NCI-H460 (cell line): ENCODE results near the gene FAM3A. TPM values are rescaled to one million over a fixed set of nuclear protein-coding genes. Genes with fewer than 3 reads are reported as not detected.
"Not testable (repeated sequence)": the region's sequence is repeated elsewhere in the genome, so short reads cannot be mapped to it uniquely, and the experiment has no call there.

ENCODE experiments used
- DNase-seq: peaks from one replicate; pipeline ENCODE4 v3.0.0-alpha.2; 2016; ENCODE audit warnings: low read depth; ENCODE audit errors: extremely low read depth
- polyA plus RNA-seq: library from polyadenylated mRNA; depleted of rRNA; stranded (reverse); fragments of >200 nt; gene quantifications from 2 replicates; pipeline ENCODE4 v1.2.3, GENCODE V29; 2014; cell fraction: nucleus; rRNA removed
- total RNA-seq: library from RNA; depleted of rRNA; stranded (reverse); fragments of >200 nt; shearing (Covaris generic); gene quantifications from 2 replicates; pipeline ENCODE4 v1.2.3, GENCODE V29; 2014; rRNA removed

Gene FAM3A
- total RNA-seq = 42.1 and 44.3 TPM in 2 replicates
- polyA plus RNA-seq = 86.2 and 101 TPM in 2 replicates

GRCh38 chrX:154515966-154516655, at the start of gene FAM3A:
FAM3A (minus strand) TSS chrX:154516232; CDS start chrX:154515772, 460 bp downstream.
- DNase-seq = peak; percentile 85

GRCh38 chrX:154562295-154562694, 46.3 kb upstream of the FAM3A start:
- not testable (repeated sequence) for DNase-seq

GRCh38 chrX:154560326-154560725, 44.3 kb upstream of the FAM3A start:
- DNase-seq = not testable (repeated sequence)

- DNase-seq = not testable (repeated sequence)
Observed at GRCh38 chrX:154558896-154559295, 42.9 kb upstream of the FAM3A start.

GRCh38 chrX:154558060-154558690, 42.1 kb upstream of the FAM3A start:
- not testable (repeated sequence) for DNase-seq

- DNase-seq = not testable (repeated sequence)
Observed at GRCh38 chrX:154552112-154552806, 36.2 kb upstream of the FAM3A start.

GRCh38 chrX:154549766-154550165, 33.7 kb upstream of the FAM3A start:
- DNase-seq = no peak

- no peak for DNase-seq
Observed at GRCh38 chrX:154548028-154548316, 31.9 kb upstream of the FAM3A start.

GRCh38 chrX:154547245-154548027, 31.4 kb upstream of the FAM3A start, which contains the start of gene IKBKG:
IKBKG (plus strand) TSS chrX:154547620; CDS start chrX:154552003, 4,383 bp downstream.
- peak; percentile 89 for DNase-seq

- peak; percentile 76 for DNase-seq
Observed at GRCh38 chrX:154546354-154547244, 30.6 kb upstream of the FAM3A start, which contains the start of gene G6PD. G6PD (minus strand) TSS chrX:154546846; CDS start chrX:154546155, 691 bp downstream.

GRCh38 chrX:154545673-154546274, 29.7 kb upstream of the FAM3A start:
- no peak for DNase-seq

- DNase-seq = peak; percentile 67
Observed at GRCh38 chrX:154542723-154543424, 26.8 kb upstream of the FAM3A start.

- peak; percentile 98 for DNase-seq
Observed at GRCh38 chrX:154541896-154542722, 26.1 kb upstream of the FAM3A start.

GRCh38 chrX:154541589-154541895, 25.5 kb upstream of the FAM3A start:
- no peak for DNase-seq

- DNase-seq = no peak
Observed at GRCh38 chrX:154540897-154541535, 25.0 kb upstream of the FAM3A start.

- not testable (repeated sequence) for DNase-seq
Observed at GRCh38 chrX:154540365-154540764, 24.3 kb upstream of the FAM3A start.

GRCh38 chrX:154539077-154539476, 23.0 kb upstream of the FAM3A start:
- no peak for DNase-seq
